Stimulated activated naive CD8-positive, alpha-beta T cell treated with anti-CD3 and anti-CD28 coated beads, Interleukin-15, Interleukin-2, amounts not matched to agents 100 ng/mL and 50 ng/mL, for 24 hours (primary cell): ENCODE results near the gene TSFM.
A peak's percentile ranks its signal among the peaks of the same experiment; 100 is the strongest.
"Not testable (repeated sequence)": the region's sequence is repeated elsewhere in the genome, so short reads cannot be mapped to it uniquely, and the experiment has no call there.

ENCODE experiments used
- H3K27ac Mint-ChIP-seq: one replicate; pipeline ENCODE4 v1.8.0; 2021; ENCODE audit warnings: mild to moderate bottlenecking, mixed read lengths
- H3K27me3 Mint-ChIP-seq: one replicate; pipeline ENCODE4 v1.8.0; 2021; ENCODE audit warnings: mixed read lengths
- H3K36me3 Mint-ChIP-seq: one replicate; pipeline ENCODE4 v1.8.0; 2021; ENCODE audit warnings: low read depth, mixed read lengths
- H3K4me1 Mint-ChIP-seq: one replicate; pipeline ENCODE4 v1.8.0; 2021; ENCODE audit warnings: low read depth, mixed read lengths
- H3K4me3 Mint-ChIP-seq: one replicate; pipeline ENCODE4 v1.8.0; 2021; ENCODE audit warnings: mild to moderate bottlenecking, mixed read lengths
- H3K9me3 Mint-ChIP-seq: one replicate; pipeline ENCODE4 v1.8.0; 2021; ENCODE audit warnings: mixed read lengths

Gene TSFM

DNA sequence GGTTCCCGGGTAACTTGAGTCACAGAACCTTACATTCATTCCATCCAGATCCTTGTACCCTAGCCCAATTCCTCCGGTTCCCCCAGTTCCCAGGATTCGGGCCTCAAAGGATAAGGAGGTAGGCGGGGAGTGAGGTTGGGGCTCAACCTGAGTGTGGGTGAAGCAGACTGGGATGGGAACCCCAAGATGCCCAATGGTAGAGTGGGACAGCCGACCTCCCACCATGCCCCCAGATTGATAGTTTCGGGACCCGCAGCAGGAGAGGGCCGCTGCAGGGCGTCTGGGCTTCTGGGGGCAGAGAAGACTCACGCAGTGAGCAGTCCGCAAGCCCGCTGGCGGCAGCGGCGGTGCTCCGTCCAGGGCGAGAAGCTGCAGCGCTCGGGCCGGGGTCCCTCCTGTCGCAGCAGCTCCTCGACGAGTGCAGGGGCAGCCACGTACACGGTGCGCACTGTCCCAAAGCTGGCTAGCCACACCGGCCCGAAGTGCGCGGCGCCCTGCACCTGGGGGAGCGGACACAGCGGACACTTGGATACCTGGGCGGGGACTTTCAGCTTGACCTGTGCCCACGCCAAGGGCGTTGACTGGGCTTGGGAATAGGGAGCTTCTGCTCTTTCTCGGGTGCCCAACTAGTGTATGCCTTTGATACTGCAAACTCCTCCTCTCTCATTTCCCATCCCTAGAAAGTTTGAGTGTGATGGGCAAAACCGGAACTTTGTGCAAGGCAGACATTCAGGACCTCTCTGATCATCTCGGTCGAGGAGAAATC, 16.7 kb upstream of the TSFM start:
- peaks cover 66% of the 10 kb centered on the region for H3K36me3 Mint-ChIP-seq

DNA sequence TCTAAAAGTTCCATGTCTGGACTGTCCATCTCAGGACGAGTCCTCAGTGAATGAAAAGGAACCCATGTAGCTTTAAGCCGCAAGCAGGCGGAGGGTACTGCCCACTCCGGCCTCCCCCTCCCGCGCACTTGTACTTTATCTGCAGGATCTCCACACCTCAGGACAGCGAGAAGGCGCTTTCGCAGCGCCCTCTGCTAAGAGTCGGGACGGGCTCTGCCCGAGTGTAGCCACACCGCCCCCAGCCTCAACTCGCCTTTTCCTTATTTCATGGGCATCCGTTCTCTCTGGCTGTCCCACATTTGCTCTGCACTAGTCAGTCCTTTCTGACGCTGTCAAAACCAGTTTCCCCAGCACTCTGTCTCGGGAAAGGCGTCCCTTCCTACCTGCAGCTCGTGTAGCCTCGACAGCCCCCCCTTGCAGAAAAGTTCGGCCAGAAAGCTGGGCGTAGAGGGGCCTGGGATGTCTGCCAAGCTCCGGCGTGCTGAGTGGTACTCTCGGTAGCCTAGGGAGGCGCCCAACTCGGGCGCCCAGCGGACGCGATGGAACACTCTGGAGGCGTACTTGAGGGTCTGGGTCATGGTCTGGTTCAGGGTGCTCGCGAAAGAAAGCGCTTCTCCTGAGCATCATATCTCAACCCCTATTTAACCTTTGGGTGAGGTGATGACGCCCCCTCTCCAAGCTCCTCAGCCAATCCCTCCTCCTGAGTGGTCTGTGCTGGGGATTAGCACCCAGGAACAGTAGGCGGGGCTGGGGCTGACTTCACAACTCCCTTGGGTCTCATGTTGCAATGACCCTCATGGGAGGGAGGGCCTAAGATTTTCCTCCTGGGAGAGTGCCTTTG, 15.9 kb upstream of the TSFM start, which contains the start of gene CYP27B1:
CYP27B1 (minus strand) TSS at position 615 of the 841 bp plus-strand sequence; CDS start at position 578, 37 bp downstream.
- Mint-ChIP-seq H3K4me3 (peak within 1 kb of the TSS; percentile 91), H3K27ac (peak within 1 kb of the TSS; percentile 74), H3K27me3 (peaks cover 14% of the 10 kb centered on the region), H3K9me3 (no peaks in the 10 kb centered on the region), H3K36me3 (peaks cover 61% of the 10 kb centered on the region), H3K4me1 (peaks cover 60% of the 10 kb centered on the region)

More for the DNA sequence above, 16.7 kb upstream of the TSFM start:
- Mint-ChIP-seq H3K4me1 (peaks cover 53% of the 10 kb centered on the region), H3K27ac (peak overlapping the region; percentile 74), H3K4me3 (peak overlapping the region; percentile 91), H3K9me3 (no peaks in the 10 kb centered on the region), H3K27me3 (peaks cover 14% of the 10 kb centered on the region)

DNA sequence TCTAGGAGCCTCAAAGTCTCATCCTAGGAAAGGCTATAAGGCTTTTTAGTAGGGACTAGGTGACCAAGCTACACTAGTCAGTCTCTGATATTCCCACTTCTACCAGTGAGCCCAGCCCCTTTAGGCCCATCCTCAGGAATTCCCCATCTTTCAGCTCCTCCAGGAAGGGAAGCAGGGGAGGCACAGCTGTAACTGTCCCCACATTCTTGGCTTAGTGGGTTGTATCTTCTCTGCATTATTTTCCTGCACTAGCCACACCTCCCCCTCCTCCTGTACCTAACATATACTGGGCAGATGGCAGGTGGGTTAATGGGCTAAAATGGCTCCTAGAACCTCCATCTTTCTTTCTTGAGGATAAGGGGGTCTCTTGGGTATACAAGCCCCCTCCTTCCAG, 15.3 kb upstream of the TSFM start:
- Mint-ChIP-seq H3K4me1 (peaks cover 61% of the 10 kb centered on the region), H3K36me3 (peaks cover 56% of the 10 kb centered on the region)

DNA sequence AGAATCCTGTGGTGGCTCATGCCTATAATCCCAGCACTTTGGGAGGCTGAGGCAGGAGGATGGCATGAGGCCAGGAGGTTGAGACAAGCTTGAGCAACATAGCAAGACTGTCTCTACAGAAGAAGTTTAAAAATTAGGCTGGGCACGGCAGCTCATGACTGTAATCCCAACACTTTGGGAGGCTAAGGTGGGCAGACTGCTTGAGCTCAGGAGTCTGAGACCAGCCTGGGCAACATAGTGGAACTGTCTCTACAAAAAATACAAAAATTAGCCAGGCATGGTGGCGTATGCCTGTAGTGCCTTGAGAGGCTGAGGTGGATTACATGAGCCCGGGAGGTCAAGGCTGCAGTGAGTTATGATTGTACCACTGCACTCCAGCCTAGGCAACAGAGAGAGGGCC, 14.7 kb upstream of the TSFM start:
- H3K4me1 Mint-ChIP-seq, result peaks cover 63% of the 10 kb centered on the region
- no peak overlapping the region for H3K4me3 Mint-ChIP-seq
- H3K36me3 Mint-ChIP-seq, result peaks cover 51% of the 10 kb centered on the region
- no peaks in the 10 kb centered on the region for H3K9me3 Mint-ChIP-seq
- H3K27ac Mint-ChIP-seq, result no peak overlapping the region
- peaks cover 14% of the 10 kb centered on the region for H3K27me3 Mint-ChIP-seq

More for the DNA sequence above, 15.3 kb upstream of the TSFM start:
- Mint-ChIP-seq H3K9me3 (no peaks in the 10 kb centered on the region), H3K27ac (no peak overlapping the region), H3K4me3 (no peak overlapping the region), H3K27me3 (peaks cover 14% of the 10 kb centered on the region)

DNA sequence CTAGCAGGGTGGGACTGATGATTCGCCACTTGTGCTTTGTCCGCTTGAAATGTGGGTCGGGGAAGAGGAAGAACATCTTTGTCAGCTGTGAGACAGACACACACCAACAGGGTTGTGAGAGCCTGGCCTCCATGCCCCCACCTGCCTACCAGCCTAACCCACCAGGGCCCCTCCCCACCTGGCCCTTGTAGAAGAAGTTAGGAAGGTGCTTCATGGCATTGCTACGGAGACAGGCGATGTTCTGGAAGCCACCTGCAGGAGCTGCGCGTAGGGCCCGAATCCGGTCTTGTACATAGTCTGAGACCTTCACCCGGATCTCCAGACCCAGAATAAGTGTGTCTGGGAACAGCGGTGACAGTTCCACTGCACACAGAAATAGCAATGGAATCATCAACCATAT, 13.0 kb upstream of the TSFM start:
- no peaks in the 10 kb centered on the region for H3K9me3 Mint-ChIP-seq
- H3K4me1 Mint-ChIP-seq, result peaks cover 52% of the 10 kb centered on the region
- H3K27me3 Mint-ChIP-seq, result peaks cover 6% of the 10 kb centered on the region
- peaks cover 38% of the 10 kb centered on the region for H3K36me3 Mint-ChIP-seq
- H3K4me3 Mint-ChIP-seq, result no peak overlapping the region
- no peak overlapping the region for H3K27ac Mint-ChIP-seq

DNA sequence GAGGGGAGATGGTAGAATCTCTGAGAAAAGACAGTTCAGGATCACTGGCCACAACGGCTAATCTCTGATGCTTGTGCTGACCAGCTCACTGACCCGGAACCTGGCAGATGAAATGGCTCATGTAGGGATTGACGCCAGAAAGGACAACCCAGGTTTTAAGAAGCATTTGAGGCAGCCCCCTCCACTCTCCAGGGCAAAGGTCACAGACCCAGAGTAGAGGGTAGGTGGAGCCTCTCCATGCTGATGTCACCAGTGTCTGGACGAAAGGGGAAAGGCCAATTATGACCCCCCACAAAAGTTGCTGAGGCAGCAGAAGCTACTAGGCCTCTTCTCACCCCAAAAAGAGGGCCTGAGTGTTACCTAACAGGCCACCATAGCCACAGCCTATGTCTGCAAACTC, 11.9 kb upstream of the TSFM start:
- H3K27ac Mint-ChIP-seq, result peak overlapping the region; percentile 75
- peaks cover 42% of the 10 kb centered on the region for H3K4me1 Mint-ChIP-seq
- H3K27me3 Mint-ChIP-seq, result peaks cover 6% of the 10 kb centered on the region
- H3K36me3 Mint-ChIP-seq, result peaks cover 38% of the 10 kb centered on the region
- no peaks in the 10 kb centered on the region for H3K9me3 Mint-ChIP-seq
- peak overlapping the region; percentile 95 for H3K4me3 Mint-ChIP-seq

DNA sequence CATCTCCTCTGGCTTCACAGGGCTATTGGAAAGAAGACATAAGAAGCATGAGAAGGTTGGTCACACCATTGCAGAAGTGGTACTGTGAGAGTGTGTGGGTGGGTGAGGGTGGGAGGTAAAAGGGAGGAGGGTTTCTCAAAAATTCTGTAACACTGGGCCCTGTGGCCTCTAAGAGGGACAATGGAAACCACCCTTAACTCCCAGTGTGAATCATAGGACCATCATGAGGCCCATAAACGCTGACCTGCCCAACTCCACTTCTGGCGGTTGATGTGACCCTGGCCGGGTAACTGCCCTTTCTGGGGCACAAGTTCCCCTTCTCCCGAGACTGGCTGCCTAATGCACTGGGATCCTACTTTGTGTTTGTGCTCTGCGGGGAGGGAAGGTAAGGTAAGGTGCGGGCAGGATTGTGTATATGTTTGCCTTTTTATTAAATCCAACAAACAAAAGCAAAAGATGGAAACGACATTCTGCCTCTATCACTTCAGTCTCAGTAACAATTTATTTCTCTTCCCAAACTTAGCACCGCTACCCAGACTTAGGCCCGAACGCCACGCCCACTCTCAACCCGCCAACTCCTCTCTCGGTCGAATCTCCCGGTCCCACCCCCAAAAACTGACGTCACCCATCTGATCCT, 11.2 kb upstream of the TSFM start:
- Mint-ChIP-seq H3K4me3 (peak overlapping the region; percentile 95), H3K27ac (peak overlapping the region; percentile 98), H3K9me3 (no peaks in the 10 kb centered on the region), H3K36me3 (peaks cover 43% of the 10 kb centered on the region), H3K4me1 (peaks cover 38% of the 10 kb centered on the region), H3K27me3 (peaks cover 3% of the 10 kb centered on the region)

DNA sequence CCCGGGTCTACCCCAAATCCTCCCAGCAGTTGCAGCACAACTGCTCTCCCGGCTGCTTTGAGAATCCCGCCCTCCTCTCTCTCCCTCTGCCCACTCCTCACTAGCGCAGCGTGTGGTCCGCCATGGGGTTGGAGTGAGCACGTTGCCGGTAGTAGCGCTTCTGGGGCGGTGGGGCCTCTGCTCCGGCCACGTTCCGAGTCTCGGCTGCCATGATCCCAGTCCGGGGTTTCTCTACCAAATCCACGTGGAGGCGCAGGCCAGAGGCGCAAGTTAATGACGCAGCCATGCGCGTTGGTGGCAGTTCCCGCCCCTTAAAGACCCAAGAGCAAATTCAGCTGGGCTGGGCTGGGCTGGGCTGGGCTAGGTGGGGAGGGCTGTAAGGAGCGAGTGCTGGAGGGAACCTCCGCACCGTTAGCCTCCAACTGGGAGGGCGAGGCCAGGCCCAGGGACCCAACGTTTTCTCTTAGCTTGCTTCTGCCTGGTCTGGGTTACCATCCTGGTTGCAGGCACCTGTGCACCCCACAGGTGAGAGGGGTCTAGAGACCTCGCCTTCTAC, 10.6 kb upstream of the TSFM start, which contains the start of gene METTL1:
METTL1 (minus strand) TSS at position 233 of the 556 bp plus-strand sequence; CDS start at position 211, 22 bp downstream.
- Mint-ChIP-seq H3K27me3 (no peaks in the 10 kb centered on the region), H3K4me1 (peaks cover 32% of the 10 kb centered on the region), H3K36me3 (peaks cover 43% of the 10 kb centered on the region), H3K4me3 (peak within 1 kb of the TSS; percentile 95), H3K27ac (peak within 1 kb of the TSS; percentile 98), H3K9me3 (no peaks in the 10 kb centered on the region)

DNA sequence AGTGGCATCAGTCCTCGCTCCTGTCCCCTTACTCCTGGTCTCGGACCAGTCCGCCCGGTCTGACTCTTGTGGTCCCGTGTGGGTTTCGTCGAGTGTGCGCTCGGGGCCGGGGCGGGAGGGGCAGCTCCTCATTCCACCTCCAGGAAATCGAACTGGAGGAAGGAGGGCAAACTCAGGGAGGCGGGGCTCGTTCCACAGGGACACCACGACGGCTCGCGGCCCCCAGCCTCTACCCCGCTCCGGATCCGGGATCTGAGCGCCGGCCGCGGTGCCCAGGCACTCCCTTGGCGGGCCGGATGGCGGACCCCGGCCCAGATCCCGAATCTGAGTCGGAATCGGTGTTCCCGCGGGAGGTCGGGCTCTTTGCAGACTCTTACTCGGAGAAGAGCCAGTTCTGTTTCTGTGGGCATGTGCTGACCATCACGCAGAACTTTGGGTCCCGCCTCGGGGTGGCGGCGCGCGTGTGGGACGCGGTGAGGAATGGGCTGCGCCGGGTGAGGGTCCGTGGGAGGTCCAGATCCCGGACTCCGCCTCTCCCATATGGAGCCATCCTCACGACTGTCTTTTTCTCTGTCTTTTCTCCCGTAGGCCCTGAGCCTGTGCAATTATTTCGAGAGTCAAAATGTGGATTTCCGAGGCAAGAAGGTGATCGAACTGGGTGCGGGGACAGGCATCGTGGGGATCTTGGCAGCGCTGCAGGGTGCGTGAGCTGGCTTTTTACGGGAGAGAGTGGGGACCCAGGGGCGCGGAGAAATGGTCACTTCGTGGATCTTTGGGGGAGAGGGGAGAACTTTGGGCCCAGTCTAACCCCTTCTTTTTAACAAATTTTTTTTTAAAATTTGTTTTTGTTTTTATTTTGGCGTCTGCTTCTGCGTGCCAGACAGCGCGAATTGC, 9.9 kb upstream of the TSFM start, which contains the start of gene EEF1AKMT3:
EEF1AKMT3 (plus strand) TSS at position 186 of the 894 bp plus-strand sequence; CDS start at position 297, 111 bp downstream.
- peak within 1 kb of the TSS; percentile 98 for H3K27ac Mint-ChIP-seq
- H3K36me3 Mint-ChIP-seq, result peaks cover 43% of the 10 kb centered on the region
- no peaks in the 10 kb centered on the region for H3K9me3 Mint-ChIP-seq

DNA sequence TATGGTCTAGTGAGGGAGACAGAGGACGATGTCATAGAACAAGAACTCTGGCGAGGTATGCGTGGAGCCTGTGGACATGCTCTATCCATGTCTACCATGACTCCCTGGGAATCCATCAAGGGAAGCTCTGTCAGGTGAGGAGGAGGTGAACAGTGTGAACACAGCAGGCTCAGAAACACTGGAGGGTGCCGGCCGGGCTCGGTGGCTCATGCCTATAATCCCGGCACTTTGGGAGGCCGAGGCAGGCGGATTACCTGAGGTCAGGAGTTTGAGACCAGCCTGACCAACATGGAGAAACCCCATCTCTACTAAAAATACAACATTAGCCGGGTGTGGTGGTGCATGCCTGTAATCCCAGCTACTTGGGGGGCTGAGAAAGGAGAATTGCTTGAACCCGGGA, 8.0 kb upstream of the TSFM start:
- not testable (repeated sequence) for H3K9me3 Mint-ChIP-seq, H3K27ac Mint-ChIP-seq, H3K27me3 Mint-ChIP-seq, H3K4me3 Mint-ChIP-seq
- Mint-ChIP-seq H3K4me1 (peaks cover 23% of the 10 kb centered on the region), H3K36me3 (peaks cover 29% of the 10 kb centered on the region)

More for the DNA sequence above, 9.9 kb upstream of the TSFM start, which contains the start of gene EEF1AKMT3:
- no peaks in the 10 kb centered on the region for H3K27me3 Mint-ChIP-seq
- H3K4me3 Mint-ChIP-seq, result peak within 1 kb of the TSS; percentile 95
- H3K4me1 Mint-ChIP-seq, result peaks cover 25% of the 10 kb centered on the region

DNA sequence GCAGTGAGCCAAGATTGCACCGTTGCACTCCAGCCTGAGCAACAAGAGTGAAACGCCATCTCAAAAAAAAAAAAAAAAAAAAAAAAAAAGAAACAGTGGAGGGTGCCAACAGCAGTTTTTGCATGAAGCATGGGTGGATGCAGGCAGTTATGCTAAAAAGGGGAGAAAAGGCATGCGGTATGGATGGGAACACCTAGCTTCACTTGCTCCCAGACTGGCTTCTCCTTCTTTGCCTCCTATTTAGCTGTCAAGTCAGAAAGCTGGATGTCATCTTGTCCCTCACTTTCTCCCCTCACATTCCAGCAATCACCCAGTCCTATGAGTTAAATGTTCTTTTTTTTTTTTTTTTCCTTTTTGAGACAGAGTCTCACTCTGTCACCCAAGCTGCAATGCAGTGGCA, 7.5 kb upstream of the TSFM start:
- Mint-ChIP-seq H3K27ac (no peak overlapping the region), H3K4me3 (no peak overlapping the region), H3K4me1 (peaks cover 21% of the 10 kb centered on the region), H3K9me3 (no peaks in the 10 kb centered on the region), H3K27me3 (no peaks in the 10 kb centered on the region), H3K36me3 (peaks cover 25% of the 10 kb centered on the region)

DNA sequence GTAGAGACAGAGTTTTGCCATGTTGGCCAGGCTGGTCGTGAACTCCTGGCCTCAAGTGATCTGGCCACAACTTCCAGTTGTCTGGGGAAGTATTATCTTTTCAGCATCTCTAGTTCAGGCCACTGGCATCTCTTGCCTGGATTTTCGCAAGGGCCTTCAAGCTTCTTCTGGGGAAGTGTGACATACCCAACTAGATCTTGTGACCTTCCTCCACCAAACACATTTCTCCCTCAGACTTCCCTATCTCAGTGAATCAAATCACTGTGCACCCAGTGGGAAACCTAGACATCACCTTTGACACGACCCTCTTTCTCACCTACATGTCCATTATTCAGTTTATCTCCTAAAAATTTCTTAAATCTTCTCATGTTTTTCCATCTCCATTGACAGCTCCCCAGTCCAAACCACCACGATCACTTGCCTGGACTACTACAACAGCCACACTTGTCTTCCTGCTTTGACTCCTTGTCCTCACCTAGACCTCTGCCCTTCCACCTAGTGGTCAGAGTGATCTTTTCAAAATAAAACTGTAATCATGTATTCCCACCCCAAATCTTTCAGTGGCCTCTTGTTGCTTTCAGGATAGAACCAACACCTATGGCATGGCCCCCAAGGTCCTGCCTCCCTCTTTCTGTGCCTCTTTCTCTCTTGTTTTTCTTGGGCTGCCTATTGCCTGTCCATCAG, 6.9 kb upstream of the TSFM start:
- no peaks in the 10 kb centered on the region for H3K27me3 Mint-ChIP-seq
- H3K4me3 Mint-ChIP-seq, result no peak overlapping the region
- H3K27ac Mint-ChIP-seq, result peak overlapping the region; percentile 7

DNA sequence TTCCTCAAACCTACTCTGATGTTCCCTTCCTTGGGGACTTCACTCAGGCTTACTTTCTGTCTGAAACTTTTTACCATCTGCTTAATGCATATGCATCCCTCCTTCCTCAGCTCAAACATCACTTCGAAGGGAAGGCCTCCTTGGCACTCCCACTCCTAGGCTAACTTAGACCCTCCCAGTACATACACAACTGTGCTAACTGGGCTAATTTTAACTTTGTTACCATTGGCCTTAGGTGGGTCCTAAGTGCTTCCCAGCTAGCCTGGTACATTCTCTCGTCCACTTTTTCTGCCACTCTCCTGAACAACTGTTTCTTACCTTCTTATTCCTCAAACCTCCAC, 6.4 kb upstream of the TSFM start:
- no peak overlapping the region for H3K4me3 Mint-ChIP-seq
- H3K9me3 Mint-ChIP-seq, result no peaks in the 10 kb centered on the region
- H3K27me3 Mint-ChIP-seq, result no peaks in the 10 kb centered on the region
- H3K36me3 Mint-ChIP-seq, result peaks cover 13% of the 10 kb centered on the region
- H3K27ac Mint-ChIP-seq, result peak overlapping the region; percentile 7
- H3K4me1 Mint-ChIP-seq, result peaks cover 16% of the 10 kb centered on the region

More for the DNA sequence above, 6.9 kb upstream of the TSFM start:
- Mint-ChIP-seq H3K36me3 (peaks cover 18% of the 10 kb centered on the region), H3K4me1 (peaks cover 20% of the 10 kb centered on the region), H3K9me3 (no peaks in the 10 kb centered on the region)
